Panc1 (cell line): ENCODE results near the gene ARFGEF3. TPM values are rescaled to one million over a fixed set of nuclear protein-coding genes. Genes with fewer than 3 reads are reported as not detected.

ENCODE experiments used
- ATAC-seq: fragments of 200-7000 bp; cut with Tn5 transposase; 2 replicates; pipeline ENCODE4 v1.9.1; 2020; ENCODE audit warnings: mild to moderate bottlenecking, moderate library complexity
- BruUV-seq: library from RNA; stranded (reverse); fragments of 400-500 nt; replicated peaks from 2 replicates; lab custom pipeline; 2021; lab: Mats Ljungman, UMichigan
- CTCF ChIA-PET: fragments of 300-600 bp; sonication (Branson Sonifier 250); formaldehyde crosslinking; loops from one replicate; lab custom pipeline; 2022; ENCODE audit warnings: antibody characterized with exemption; lab: Charles Lee
- POLR2A ChIA-PET: fragments of 300-600 bp; sonication (Branson Sonifier 250); formaldehyde crosslinking; loops from one replicate; lab custom pipeline; 2022; ENCODE audit warnings: antibody characterized with exemption; lab: Charles Lee
- DNase-seq: peaks from one replicate; pipeline ENCODE4 v3.0.0-alpha.2; 2010; ENCODE audit warnings: low read depth, low spot score
- H3K27ac ChIP-seq: 2 replicates; pipeline ENCODE4 v1.5.1; 2011; ENCODE audit warnings: mild to moderate bottlenecking, low read length, inconsistent platforms
- H3K27me3 ChIP-seq: fragments of 200-500 bp; sonication (Bioruptor generic); 2 replicates; pipeline ENCODE4 v1.6.0; 2014; ENCODE audit warnings: low read length, inconsistent platforms; ENCODE audit not compliant: control insufficient read depth, insufficient read depth
- H3K36me3 ChIP-seq: fragments of 200-500 bp; sonication (Bioruptor generic); 2 replicates; pipeline ENCODE4 v1.5.1; 2014; ENCODE audit warnings: inconsistent platforms, mild to moderate bottlenecking, low read length, moderate library complexity; ENCODE audit not compliant: control insufficient read depth, insufficient read depth
- H3K4me1 ChIP-seq: 2 replicates; pipeline ENCODE4 v1.5.1; 2011; ENCODE audit warnings: inconsistent platforms, mild to moderate bottlenecking, low read length, moderate library complexity; ENCODE audit not compliant: control insufficient read depth, insufficient read depth
- H3K4me3 ChIP-seq, 2 experiments: 2 replicates each; pipeline ENCODE4 v1.5.1; 2011 to 2012; ENCODE audit warnings: low read depth in 2 of 2, low read length in 2 of 2, mild to moderate bottlenecking in 2 of 2, inconsistent platforms in 1 of 2, moderate library complexity in 1 of 2
- H3K9me3 ChIP-seq: fragments of 200-500 bp; sonication (Bioruptor generic); 2 replicates; pipeline ENCODE4 v1.5.1; 2014; ENCODE audit warnings: low read depth, mild to moderate bottlenecking, inconsistent platforms, low read length, moderate library complexity; ENCODE audit not compliant: control insufficient read depth, insufficient read depth
- POLR2AphosphoS5 ChIP-seq: IDR thresholded peaks from 2 replicates; pipeline ENCODE4 v1.6.1; 2012; ENCODE audit warnings: mild to moderate bottlenecking, low read depth, low read length, moderate library complexity
- SIN3A ChIP-seq: IDR thresholded peaks from 2 replicates; pipeline ENCODE4 v1.6.1; 2012; ENCODE audit warnings: low read depth, mild to moderate bottlenecking, low read length, moderate library complexity, borderline replicate concordance; ENCODE audit not compliant: insufficient read depth
- TCF7L2 ChIP-seq: IDR thresholded peaks from 2 replicates; pipeline ENCODE4 v1.6.1; 2011; ENCODE audit warnings: mild to moderate bottlenecking, low read depth, low read length, inconsistent platforms
- in situ Hi-C: cut with HindIII; loops from 2 replicates; pipeline ENCODE4 v1.10.0; 2016; ENCODE audit warnings: low sequenced_read_pairs, low pct_unique_long_range_greater_than_20kb
- intact Hi-C: fragments of 100-400 bp; cut with micrococcal nuclease; formaldehyde crosslinking; loops from one replicate; pipeline ENCODE4 v1.10.0; 2022; ENCODE audit not compliant: unreplicated experiment
- total RNA-seq: library from RNA; stranded (reverse); gene quantifications from one replicate; pipeline ENCODE4 v1.2.1, GENCODE V29; 2021; ENCODE audit not compliant: unreplicated experiment
- TF ChIP-seq, protein P1 (sequence below): fragments of 450-650 bp; IDR thresholded peaks from 2 replicates; pipeline ENCODE4 v1.5.1; 2017; ENCODE audit warnings: mild to moderate bottlenecking
- TF ChIP-seq, protein P2 (sequence below), 2 experiments: IDR thresholded peaks; 2 replicates each; pipeline ENCODE4 v1.6.1; 2011 to 2012; ENCODE audit warnings: low read depth in 2 of 2, control low read depth in 1 of 2, low read length in 1 of 2, mild to moderate bottlenecking in 1 of 2, moderate library complexity in 1 of 2; ENCODE audit not compliant: insufficient read depth in 1 of 2

ARFGEF3 gene
- total RNA-seq, 1 experiment from 2014 or later: 1.5 TPM

DNA sequence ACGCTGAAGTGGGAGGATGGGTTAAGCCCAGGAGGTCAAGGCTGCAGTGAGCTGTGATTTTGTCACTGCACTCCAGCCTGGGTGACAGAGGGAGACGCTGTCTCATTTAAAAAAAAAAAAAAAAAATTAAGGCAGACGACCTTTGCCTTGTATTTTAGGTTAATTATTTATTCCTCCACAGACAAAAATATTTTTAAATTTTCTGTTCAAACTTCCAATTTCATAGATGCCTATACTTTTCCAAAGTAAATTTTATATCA lies 209.6 kb downstream of the ARFGEF3 start:
- Histone ChIP-seq H3K4me3 (no peak overlapping the region), H3K4me1 (no peaks in the 10 kb centered on the region), H3K36me3 (no peaks in the 10 kb centered on the region), H3K27ac (no peak overlapping the region), H3K27me3 (no peaks in the 10 kb centered on the region; the same call in 1 of the 2 replicates), H3K9me3 (no peaks in the 10 kb centered on the region)
- in situ Hi-C loops (no loop called here), intact Hi-C loops (no loop called here)
- DNase-seq (no peak), ATAC-seq (no peak)
- BruUV-seq: no TSS peak
- TF ChIP-seq, protein P1, sequence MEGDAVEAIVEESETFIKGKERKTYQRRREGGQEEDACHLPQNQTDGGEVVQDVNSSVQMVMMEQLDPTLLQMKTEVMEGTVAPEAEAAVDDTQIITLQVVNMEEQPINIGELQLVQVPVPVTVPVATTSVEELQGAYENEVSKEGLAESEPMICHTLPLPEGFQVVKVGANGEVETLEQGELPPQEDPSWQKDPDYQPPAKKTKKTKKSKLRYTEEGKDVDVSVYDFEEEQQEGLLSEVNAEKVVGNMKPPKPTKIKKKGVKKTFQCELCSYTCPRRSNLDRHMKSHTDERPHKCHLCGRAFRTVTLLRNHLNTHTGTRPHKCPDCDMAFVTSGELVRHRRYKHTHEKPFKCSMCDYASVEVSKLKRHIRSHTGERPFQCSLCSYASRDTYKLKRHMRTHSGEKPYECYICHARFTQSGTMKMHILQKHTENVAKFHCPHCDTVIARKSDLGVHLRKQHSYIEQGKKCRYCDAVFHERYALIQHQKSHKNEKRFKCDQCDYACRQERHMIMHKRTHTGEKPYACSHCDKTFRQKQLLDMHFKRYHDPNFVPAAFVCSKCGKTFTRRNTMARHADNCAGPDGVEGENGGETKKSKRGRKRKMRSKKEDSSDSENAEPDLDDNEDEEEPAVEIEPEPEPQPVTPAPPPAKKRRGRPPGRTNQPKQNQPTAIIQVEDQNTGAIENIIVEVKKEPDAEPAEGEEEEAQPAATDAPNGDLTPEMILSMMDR: no peak
- no peak for TF ChIP-seq TCF7L2
- no peak for TF ChIP-seq POLR2AphosphoS5
- TF ChIP-seq, protein P2, sequence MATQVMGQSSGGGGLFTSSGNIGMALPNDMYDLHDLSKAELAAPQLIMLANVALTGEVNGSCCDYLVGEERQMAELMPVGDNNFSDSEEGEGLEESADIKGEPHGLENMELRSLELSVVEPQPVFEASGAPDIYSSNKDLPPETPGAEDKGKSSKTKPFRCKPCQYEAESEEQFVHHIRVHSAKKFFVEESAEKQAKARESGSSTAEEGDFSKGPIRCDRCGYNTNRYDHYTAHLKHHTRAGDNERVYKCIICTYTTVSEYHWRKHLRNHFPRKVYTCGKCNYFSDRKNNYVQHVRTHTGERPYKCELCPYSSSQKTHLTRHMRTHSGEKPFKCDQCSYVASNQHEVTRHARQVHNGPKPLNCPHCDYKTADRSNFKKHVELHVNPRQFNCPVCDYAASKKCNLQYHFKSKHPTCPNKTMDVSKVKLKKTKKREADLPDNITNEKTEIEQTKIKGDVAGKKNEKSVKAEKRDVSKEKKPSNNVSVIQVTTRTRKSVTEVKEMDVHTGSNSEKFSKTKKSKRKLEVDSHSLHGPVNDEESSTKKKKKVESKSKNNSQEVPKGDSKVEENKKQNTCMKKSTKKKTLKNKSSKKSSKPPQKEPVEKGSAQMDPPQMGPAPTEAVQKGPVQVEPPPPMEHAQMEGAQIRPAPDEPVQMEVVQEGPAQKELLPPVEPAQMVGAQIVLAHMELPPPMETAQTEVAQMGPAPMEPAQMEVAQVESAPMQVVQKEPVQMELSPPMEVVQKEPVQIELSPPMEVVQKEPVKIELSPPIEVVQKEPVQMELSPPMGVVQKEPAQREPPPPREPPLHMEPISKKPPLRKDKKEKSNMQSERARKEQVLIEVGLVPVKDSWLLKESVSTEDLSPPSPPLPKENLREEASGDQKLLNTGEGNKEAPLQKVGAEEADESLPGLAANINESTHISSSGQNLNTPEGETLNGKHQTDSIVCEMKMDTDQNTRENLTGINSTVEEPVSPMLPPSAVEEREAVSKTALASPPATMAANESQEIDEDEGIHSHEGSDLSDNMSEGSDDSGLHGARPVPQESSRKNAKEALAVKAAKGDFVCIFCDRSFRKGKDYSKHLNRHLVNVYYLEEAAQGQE (IDR thresholded peaks at IDR 0.05; ENCODE audit: insufficient read depth in 1 of 2, low read depth in 2 of 2, low read length in 1 of 2): no peak
- TF ChIP-seq SIN3A: no peak
- ChIA-PET CTCF (no interaction called here), POLR2A (no interaction called here)

DNA sequence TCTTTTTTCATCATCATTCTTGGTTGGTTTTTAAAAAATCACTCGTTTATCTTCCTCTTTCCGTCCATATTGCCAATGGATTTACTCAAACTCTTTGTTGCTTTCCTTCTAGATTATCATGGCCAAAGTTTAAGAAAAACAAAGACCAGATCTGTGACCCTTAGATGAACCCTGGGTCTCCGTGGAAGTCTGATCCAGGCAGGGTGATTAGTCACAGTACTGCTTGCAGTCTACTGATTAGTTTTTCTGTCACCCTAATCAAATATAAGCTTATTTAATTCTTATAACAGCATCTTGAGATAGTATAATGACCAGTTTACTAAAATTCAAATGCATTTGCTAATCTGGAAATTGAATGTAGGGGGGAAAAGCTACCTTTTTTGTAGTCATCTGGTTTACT lies 210.0 kb downstream of the ARFGEF3 start:
- Histone ChIP-seq H3K4me1 (no peaks in the 10 kb centered on the region), H3K9me3 (no peaks in the 10 kb centered on the region), H3K36me3 (no peaks in the 10 kb centered on the region), H3K27me3 (no peaks in the 10 kb centered on the region; the same call in 1 of the 2 replicates), H3K4me3 (no peak overlapping the region), H3K27ac (no peak overlapping the region)
- no TSS peak for BruUV-seq
- intact Hi-C loops: no loop called here
- ChIA-PET CTCF (no interaction called here), POLR2A (no interaction called here)
- ATAC-seq: no peak
- no peak for DNase-seq
- in situ Hi-C loops: no loop called here
- TF ChIP-seq, protein P1: no peak
- TF ChIP-seq POLR2AphosphoS5: no peak
- TF ChIP-seq SIN3A: no peak
